ENCODE data around the gene ZNF232. TPM values are rescaled to one million over a fixed set of nuclear protein-coding genes. Genes with fewer than 3 reads are reported as not detected.
"Not testable (repeated sequence)": the region's sequence is repeated elsewhere in the genome, so short reads cannot be mapped to it uniquely, and the experiment has no call there.

The ZNF232 gene
- total RNA-seq, 1 donor from 2014 or later: 8.8 TPM

DNA sequence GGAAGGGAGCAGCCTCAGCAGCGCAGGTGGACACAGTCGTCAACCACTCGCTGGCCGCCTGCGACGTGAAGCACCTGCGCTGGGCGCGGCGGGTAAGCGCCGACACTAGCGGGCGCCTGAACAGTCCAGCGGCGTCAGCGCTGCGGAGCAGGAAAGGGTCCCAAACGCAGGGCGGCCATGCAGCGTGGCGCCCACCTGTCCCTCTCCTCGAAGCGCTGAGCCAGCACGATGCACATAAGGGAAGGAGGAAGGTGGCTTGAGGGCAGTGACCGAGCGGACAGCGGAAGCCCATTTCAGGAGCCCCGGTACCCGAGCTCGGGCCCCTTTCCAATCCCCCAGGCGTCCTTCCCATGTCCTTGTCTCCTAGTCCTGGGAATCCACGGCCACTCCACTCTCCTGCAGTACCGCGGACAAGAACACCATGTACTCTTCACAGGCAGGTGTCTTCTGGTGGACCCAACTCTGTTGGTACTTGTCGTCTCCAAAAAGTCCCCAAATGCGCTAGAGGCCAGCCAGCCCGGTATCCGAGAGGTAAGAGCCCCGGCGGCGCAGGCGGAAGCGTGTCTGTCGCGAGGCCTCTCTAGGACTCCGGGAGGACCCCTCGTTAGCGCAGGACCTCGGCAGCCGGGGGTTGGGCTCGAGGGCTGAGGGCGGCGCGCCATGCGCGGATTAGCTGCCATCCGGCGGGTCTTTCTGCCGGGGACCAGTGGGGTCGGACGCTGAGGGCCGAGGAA, 14.4 kb downstream of the ZNF232 start:
- DNase-seq (ENCODE audit: low read depth): no peak

- no peak for DNase-seq (ENCODE audit: low read depth)
Measured at GRCh38 chr17:5096731-5097100, 15.0 kb downstream of the ZNF232 start.

GRCh38 chr17:5092218-5093010, 19.3 kb downstream of the ZNF232 start:
- DNase-seq (ENCODE audit: low read depth): no peak

DNA sequence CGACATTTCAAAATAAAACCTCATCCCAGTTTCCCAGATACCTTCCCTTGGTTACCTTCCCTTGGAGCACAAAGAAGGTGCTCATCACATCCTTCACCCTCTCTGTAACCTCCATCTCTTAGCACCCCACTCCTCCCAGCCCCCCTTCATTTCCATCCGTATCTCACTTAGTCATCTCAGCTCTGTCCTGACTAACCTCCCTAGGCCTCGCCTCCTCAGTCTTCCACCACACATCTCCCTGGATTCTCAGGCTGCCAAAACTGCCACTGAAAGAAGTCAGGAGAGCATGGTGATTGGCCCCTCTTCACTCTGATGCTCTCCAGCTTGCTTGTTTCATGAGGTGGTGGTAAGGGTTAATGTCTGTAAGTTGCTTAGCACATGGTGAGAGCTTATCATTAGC, 31.1 kb downstream of the ZNF232 start:
- DNase-seq (ENCODE audit: low read depth): no peak

DNA sequence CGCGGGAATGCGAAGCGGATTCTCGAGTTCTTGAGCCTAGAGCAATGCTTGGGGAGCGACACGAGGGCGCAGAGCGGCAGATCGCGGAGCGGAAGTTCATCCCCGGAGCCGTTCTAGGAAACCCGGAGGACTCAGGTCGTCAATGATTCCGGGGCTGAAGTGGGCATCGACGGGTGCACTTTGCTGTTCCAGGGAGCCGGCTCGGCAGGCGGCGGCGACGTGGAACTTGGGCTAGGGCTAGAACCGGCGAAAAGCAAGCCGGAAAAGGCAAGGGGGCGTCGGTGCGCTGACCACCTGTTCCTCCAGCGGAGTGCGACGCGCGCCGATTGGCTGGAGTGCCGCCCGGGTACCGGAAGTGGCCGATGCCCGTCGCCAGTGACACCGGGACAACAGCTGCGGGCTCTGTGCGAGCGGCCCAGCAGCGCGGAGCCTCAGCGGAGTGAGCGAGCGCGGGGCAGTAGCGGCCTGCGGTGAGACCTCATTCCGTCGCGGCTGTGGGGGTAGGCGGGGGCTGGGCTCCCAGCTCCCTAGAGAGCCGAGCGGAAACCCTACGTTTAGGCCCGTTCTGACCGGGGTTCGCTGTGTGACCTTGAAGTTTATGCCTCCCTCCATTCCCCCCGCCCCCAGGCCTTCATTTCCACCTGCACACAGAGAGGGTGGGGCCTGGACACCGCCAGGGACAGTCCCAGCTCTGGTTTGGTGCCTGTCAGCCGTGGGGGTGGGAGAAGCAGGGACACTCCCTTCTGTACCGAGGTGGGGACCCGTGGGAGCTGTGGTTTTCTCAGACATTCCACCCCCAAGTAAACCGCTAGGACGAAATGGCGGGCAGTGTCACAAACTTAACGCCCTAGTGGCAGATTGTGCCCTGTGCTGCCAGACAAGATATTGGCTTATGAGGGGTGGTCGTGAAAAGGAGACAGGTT, 33.3 kb downstream of the ZNF232 start, which contains the start of gene ZFP3:
Gene ZFP3 (plus strand): TSS at position 362 of the 923 bp plus-strand sequence. CDS start 13,038 bp downstream, outside the sequence.
- DNase-seq (ENCODE audit: low read depth): peak; percentile 58

DNA sequence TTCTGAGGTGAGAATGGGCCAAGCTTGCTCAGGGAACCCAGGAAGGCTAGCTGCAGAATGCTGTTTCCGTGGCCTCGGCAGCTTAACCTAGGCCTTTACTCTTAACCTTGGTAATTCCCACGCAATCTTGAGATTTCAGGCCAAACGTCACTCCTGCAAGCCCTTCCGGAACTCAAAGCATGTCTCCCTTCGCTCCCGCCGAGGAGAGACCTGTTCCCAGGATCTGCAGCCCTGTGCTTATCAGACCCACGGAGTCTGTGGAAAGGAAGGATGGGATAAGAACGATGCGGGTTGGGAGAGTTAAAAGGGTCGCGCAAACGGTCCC, 33.9 kb downstream of the ZNF232 start:
- no peak for DNase-seq (ENCODE audit: low read depth)

GRCh38 chr17:5077275-5077674, 34.4 kb downstream of the ZNF232 start:
- DNase-seq (ENCODE audit: low read depth): not testable (repeated sequence)

DNA sequence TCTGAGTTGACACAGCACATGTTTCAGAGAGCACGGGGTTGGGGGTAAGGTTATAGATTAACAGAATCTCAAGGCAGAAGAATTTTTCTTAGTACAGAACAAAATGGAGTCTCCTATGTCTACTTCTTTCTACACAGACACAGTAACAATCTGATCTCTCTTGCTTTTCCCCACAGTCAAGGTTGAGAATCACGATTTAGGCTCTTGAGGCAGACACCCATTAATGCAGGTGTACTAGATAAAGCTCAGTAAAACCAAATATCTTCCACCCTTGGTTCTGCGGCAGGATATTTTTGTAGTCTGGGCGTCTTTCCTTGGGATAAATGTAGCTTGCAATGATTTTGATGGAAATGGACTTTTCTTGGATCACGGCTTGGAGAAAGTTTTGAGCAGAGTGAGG, 36.2 kb downstream of the ZNF232 start:
- DNase-seq (ENCODE audit: low read depth): not testable (repeated sequence)

DNA sequence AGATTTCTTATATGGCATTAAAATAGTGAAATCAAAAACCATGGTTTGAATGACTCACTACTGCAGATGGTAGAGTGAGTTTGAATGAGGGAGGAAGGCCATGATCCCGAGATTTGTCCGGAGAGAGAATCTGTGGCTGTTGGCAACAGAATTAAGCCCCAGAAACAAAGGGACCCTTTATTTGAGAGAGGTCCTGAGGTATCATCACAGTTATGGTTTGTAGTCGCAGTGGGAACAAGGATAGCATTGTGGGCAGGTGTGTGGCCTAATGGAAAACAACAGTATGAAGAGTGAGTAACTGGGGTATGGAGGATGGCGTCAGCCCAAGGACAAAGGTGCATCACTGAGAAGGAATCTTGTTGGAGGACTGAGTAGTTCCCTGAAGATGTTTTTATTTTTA, 42.0 kb downstream of the ZNF232 start:
- no peak for DNase-seq (ENCODE audit: low read depth)

- DNase-seq (ENCODE audit: low read depth): no peak
Measured at GRCh38 chr17:5068236-5068635, 43.4 kb downstream of the ZNF232 start.

DNA sequence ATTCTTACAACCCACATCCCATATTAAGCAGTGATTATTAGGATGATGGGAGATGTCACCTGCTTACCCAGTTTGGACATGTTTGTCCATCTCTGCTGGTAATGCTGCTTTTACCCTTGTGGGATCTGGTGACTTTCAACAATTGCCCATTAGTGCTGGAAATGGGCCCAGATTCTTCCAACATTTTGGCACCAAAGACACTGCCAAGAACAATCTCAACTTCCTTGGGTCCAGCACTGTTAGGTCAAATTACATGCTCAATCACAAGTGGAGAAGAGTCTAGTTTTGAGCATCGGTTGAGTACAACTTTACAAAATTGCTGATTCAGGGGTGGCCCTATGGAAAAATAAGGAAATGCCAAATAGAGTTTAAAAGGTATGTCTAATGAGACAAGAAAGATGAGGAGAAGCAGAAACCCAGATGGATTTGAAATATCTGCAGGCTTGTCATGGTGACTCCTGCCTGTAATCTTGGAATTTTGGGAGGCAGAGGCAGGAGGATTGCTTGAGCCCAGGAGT, 46.4 kb downstream of the ZNF232 start:
- DNase-seq (ENCODE audit: low read depth): no peak

Other genes with a start within 250 kb of the ZNF232 start
- gene C17orf107, start 212.3 kb downstream of the ZNF232 start, total RNA-seq: 1.7 and 4.2 TPM in 2 replicates
- gene CHRNE, start 208.8 kb downstream of the ZNF232 start, total RNA-seq: 0.25 and 0.35 TPM in 2 replicates
- gene GP1BA, start 179.6 kb downstream of the ZNF232 start, total RNA-seq: not detected in 2 replicates
- 40.1 and 56.2 TPM in 2 replicates for gene SLC25A11, start 171.8 kb downstream of the ZNF232 start, total RNA-seq
- gene RNF167, start 171.6 kb downstream of the ZNF232 start, total RNA-seq: 16.1 and 43.6 TPM in 2 replicates
- gene PFN1, start 163.3 kb downstream of the ZNF232 start, total RNA-seq: 549 and 701 TPM in 2 replicates
- gene ENO3, start 160.8 kb downstream of the ZNF232 start, total RNA-seq: 5.3 and 6.6 TPM in 2 replicates
- 45.7 and 66.5 TPM in 2 replicates for gene SPAG7, start 144.1 kb downstream of the ZNF232 start, total RNA-seq
- 0.87 and 37.9 TPM in 2 replicates for gene CAMTA2, start 124.2 kb downstream of the ZNF232 start, total RNA-seq
- gene INCA1, start 114.4 kb downstream of the ZNF232 start, total RNA-seq: 0.40 and 0.69 TPM in 2 replicates
- gene KIF1C, start 113.9 kb downstream of the ZNF232 start, total RNA-seq: 116 and 142 TPM in 2 replicates
- gene SLC52A1, start 76.5 kb downstream of the ZNF232 start, total RNA-seq: 0.52 and 0.55 TPM in 2 replicates
- 1.6 and 4.9 TPM in 2 replicates for gene ZFP3, start 33.4 kb downstream of the ZNF232 start, total RNA-seq
- 0.55 TPM in 1 of 2 replicates, not detected in the other for gene USP6, start 4.2 kb upstream of the ZNF232 start, total RNA-seq
- 5.4 and 11.1 TPM in 2 replicates for gene ZNF594, start 80.0 kb upstream of the ZNF232 start, total RNA-seq
- not detected in 2 replicates for gene SCIMP, start 123.0 kb upstream of the ZNF232 start, total RNA-seq
- gene RABEP1, start 170.4 kb upstream of the ZNF232 start, total RNA-seq: 39.8 and 77.1 TPM in 2 replicates